ES-I3 (cell line): ENCODE measurements around the gene AKAP13.
"Not testable (repeated sequence)": the region's sequence is repeated elsewhere in the genome, so short reads cannot be mapped to it uniquely, and the experiment has no call there.

Source experiments
- H3K36me3 ChIP-seq: 2 replicates; pipeline ENCODE4 v1.6.1; 2013; ENCODE audit warnings: mild to moderate bottlenecking, low read length, control low read depth, moderate library complexity; ENCODE audit not compliant: insufficient read depth
- H3K4me1 ChIP-seq: 2 replicates; pipeline ENCODE4 v1.6.1; 2013; ENCODE audit warnings: mild to moderate bottlenecking, control low read depth, low read length; ENCODE audit not compliant: insufficient read depth
- H3K9ac ChIP-seq: 2 replicates; pipeline ENCODE4 v1.6.1; 2013; ENCODE audit warnings: low read depth, mild to moderate bottlenecking, low read length, moderate library complexity
- H3K9me3 ChIP-seq: 2 replicates; pipeline ENCODE4 v1.6.1; 2013; ENCODE audit warnings: mild to moderate bottlenecking, low read length, moderate library complexity; ENCODE audit not compliant: control insufficient read depth, insufficient read depth

Gene AKAP13

DNA sequence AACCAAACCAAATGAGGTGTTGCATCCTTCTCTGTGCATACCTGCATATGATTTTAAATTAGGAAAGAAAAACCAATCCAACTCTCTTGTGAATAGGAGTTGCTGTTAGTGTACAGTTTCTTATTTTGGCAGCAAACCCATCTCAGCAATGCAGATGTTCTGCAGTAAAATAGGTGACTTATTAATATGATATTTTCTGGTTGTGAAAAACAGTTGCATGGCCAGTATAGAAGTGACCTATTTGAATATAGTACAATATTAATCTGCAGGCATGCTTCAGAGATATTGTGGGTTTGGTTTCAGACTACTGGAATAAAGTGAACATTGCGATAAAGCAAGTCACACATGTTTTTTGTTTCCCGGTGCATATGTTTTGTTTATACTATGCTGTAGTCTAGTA, 42.2 kb downstream of the AKAP13 start:
- no peaks in the 10 kb centered on the region for H3K9me3 ChIP-seq
- no peak overlapping the region for H3K9ac ChIP-seq
- no peaks in the 10 kb centered on the region for H3K36me3 ChIP-seq
- 0 out of 2 replicates have a peak, but pooled peaks cover 6% of the 10 kb centered on the region for H3K4me1 ChIP-seq

- Histone ChIP-seq H3K9ac (no peak overlapping the region), H3K36me3 (no peaks in the 10 kb centered on the region), H3K9me3 (no peaks in the 10 kb centered on the region), H3K4me1 (0 out of 2 replicates have a peak, but pooled peaks cover 6% of the 10 kb centered on the region)
These were observed 42.9 kb downstream of the AKAP13 start for GRCh38 chr15:85423256-85423655.

- H3K4me1 ChIP-seq = peaks cover 6% of the 10 kb centered on the region; the same call in 1 of the 2 replicates
- H3K36me3 ChIP-seq = no peaks in the 10 kb centered on the region
- no peak overlapping the region for H3K9ac ChIP-seq
- H3K9me3 ChIP-seq = no peaks in the 10 kb centered on the region
These were observed 43.8 kb downstream of the AKAP13 start for GRCh38 chr15:85424154-85424553.

GRCh38 chr15:85426481-85426880, 46.1 kb downstream of the AKAP13 start:
- peaks cover 18% of the 10 kb centered on the region; the same call in 1 of the 2 replicates for H3K4me1 ChIP-seq
- no peak overlapping the region for H3K9ac ChIP-seq
- H3K36me3 ChIP-seq = no peaks in the 10 kb centered on the region
- H3K9me3 ChIP-seq = no peaks in the 10 kb centered on the region

GRCh38 chr15:85427286-85428028, 47.1 kb downstream of the AKAP13 start:
- Histone ChIP-seq H3K9me3 (no peaks in the 10 kb centered on the region), H3K4me1 (peaks cover 18% of the 10 kb centered on the region; the same call in 1 of the 2 replicates)

GRCh38 chr15:85429522-85429921, 49.1 kb downstream of the AKAP13 start:
- Histone ChIP-seq H3K9me3 (no peaks in the 10 kb centered on the region), H3K36me3 (no peaks in the 10 kb centered on the region), H3K9ac (no peak overlapping the region), H3K4me1 (peaks cover 18% of the 10 kb centered on the region; the same call in 1 of the 2 replicates)

More at GRCh38 chr15:85427286-85428028, 47.1 kb downstream of the AKAP13 start:
- H3K9ac ChIP-seq = no peak overlapping the region
- no peaks in the 10 kb centered on the region for H3K36me3 ChIP-seq

DNA sequence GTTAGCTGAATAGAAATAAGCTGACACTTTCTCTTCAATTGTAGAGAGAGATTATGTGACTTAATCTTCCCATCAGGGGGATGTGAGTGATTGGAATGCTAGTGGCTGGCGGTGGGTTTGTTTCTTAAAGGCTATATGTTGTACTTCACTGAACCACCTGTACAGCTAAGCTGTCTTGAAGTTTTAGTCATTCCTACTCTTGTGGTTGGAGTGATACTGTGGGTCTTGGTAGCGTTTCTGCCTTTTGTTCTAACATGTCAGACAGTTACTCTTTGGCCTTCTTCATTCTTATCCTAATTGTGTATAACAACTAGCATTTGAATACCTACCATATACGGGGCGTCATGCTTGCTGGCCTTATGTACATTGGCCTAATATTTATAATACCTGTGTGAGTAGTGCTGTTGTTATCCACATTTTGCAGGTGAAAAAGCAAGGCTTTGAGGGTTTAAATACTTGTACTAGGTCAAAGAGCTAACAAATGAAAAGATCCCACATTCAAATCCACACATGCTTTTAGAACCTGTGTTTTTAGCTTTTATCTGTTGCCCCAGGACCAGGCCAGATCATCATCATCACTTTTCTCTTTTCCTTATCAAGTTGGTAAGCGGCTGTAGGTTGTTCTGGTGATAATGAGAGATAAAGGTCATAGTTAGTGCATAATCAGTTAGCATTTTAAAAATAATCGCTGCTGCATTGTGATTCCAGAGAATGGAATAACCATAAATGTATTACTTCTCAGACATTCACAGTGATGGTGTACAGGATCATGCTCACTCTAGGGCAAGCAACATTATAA, 50.2 kb downstream of the AKAP13 start:
- no peak overlapping the region for H3K9ac ChIP-seq
- H3K4me1 ChIP-seq = peaks cover 18% of the 10 kb centered on the region; the same call in 1 of the 2 replicates
- no peaks in the 10 kb centered on the region for H3K36me3 ChIP-seq
- H3K9me3 ChIP-seq = no peaks in the 10 kb centered on the region

GRCh38 chr15:85439996-85440395, 59.6 kb downstream of the AKAP13 start:
- Histone ChIP-seq H3K36me3 (no peaks in the 10 kb centered on the region), H3K4me1 (peaks cover 25% of the 10 kb centered on the region), H3K9ac (no peak overlapping the region), H3K9me3 (no peaks in the 10 kb centered on the region)

DNA sequence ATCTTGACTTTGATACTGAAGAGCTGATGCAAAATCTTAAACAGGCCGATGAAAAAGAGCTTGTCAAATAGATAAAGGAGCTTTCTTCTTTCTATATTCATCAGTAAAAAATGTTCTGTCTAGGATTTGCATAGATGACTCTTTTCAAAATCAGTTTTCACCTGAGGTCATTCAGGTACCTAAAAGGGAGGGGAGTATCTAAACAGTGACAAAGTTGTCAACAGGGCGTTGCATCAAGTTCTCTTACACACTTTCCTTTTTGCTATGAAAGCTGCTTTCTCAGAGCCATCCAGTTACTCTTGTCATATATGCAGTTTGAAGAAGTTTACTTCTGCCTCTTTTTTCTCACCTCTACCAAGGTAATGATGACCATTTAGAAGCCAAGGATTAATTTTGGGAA, 60.0 kb downstream of the AKAP13 start:
- no peaks in the 10 kb centered on the region for H3K9me3 ChIP-seq
- no peaks in the 10 kb centered on the region for H3K36me3 ChIP-seq
- H3K9ac ChIP-seq = no peak overlapping the region
- peaks cover 28% of the 10 kb centered on the region for H3K4me1 ChIP-seq

DNA sequence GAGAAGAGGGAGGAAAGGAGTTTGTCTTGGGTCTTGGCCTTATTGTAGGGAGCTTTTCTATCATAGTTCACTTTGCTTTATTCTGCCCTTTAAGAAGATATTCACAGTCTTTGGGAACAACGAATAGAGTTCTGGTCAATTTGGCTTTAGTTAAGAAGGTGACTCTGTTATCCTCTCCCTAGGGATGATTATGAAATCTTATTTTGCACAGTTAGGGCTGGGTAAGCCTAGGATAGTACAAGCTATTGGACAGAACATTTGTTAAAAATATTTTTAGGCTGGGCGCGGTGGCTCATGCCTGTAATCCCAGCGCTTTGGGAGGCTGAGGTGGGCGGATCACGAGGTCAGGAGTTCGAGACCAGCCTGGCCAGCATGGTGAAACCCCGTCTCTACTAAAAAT, 61.5 kb downstream of the AKAP13 start:
- not testable (repeated sequence) for H3K9ac ChIP-seq, H3K9me3 ChIP-seq, H3K36me3 ChIP-seq
- peaks cover 28% of the 10 kb centered on the region for H3K4me1 ChIP-seq

- no peaks in the 10 kb centered on the region for H3K36me3 ChIP-seq
- H3K9me3 ChIP-seq = no peaks in the 10 kb centered on the region; the same call in 1 of the 2 replicates
- H3K4me1 ChIP-seq = peaks cover 28% of the 10 kb centered on the region
- no peak overlapping the region for H3K9ac ChIP-seq
These were observed 62.6 kb downstream of the AKAP13 start for GRCh38 chr15:85443046-85443445.

GRCh38 chr15:85443593-85444087, 63.2 kb downstream of the AKAP13 start:
- Histone ChIP-seq H3K9me3 (no peaks in the 10 kb centered on the region; the same call in 1 of the 2 replicates), H3K36me3 (no peaks in the 10 kb centered on the region), H3K4me1 (peaks cover 28% of the 10 kb centered on the region), H3K9ac (no peak overlapping the region)

GRCh38 chr15:85444122-85444745, 63.8 kb downstream of the AKAP13 start:
- Histone ChIP-seq H3K4me1 (peaks cover 28% of the 10 kb centered on the region), H3K36me3 (no peaks in the 10 kb centered on the region), H3K9ac (no peak overlapping the region), H3K9me3 (no peaks in the 10 kb centered on the region; the same call in 1 of the 2 replicates)

GRCh38 chr15:85445361-85445760, 65.0 kb downstream of the AKAP13 start:
- Histone ChIP-seq H3K9ac (no peak overlapping the region), H3K4me1 (peaks cover 28% of the 10 kb centered on the region), H3K36me3 (no peaks in the 10 kb centered on the region), H3K9me3 (peaks cover 1% of the 10 kb centered on the region; the same call in 1 of the 2 replicates)
